PC-9 (cell line): Measurements from ENCODE around the gene MED9.

Source experiments
- EZH2 ChIP-seq: fragments of 200-600 bp; sonication (generic); IDR thresholded peaks from 2 replicates; pipeline ENCODE4 v1.8.0; 2017; ENCODE audit warnings: antibody characterized with exemption, low read depth
- TF ChIP-seq, protein P1 (sequence below): fragments of 200-600 bp; sonication (generic); conservative IDR thresholded peaks from 2 replicates; pipeline ENCODE4 v1.6.1; 2017; ENCODE audit warnings: mixed run types, antibody characterized with exemption, mild to moderate bottlenecking, moderate library complexity

- no peak for TF ChIP-seq EZH2
- TF ChIP-seq, protein P1, sequence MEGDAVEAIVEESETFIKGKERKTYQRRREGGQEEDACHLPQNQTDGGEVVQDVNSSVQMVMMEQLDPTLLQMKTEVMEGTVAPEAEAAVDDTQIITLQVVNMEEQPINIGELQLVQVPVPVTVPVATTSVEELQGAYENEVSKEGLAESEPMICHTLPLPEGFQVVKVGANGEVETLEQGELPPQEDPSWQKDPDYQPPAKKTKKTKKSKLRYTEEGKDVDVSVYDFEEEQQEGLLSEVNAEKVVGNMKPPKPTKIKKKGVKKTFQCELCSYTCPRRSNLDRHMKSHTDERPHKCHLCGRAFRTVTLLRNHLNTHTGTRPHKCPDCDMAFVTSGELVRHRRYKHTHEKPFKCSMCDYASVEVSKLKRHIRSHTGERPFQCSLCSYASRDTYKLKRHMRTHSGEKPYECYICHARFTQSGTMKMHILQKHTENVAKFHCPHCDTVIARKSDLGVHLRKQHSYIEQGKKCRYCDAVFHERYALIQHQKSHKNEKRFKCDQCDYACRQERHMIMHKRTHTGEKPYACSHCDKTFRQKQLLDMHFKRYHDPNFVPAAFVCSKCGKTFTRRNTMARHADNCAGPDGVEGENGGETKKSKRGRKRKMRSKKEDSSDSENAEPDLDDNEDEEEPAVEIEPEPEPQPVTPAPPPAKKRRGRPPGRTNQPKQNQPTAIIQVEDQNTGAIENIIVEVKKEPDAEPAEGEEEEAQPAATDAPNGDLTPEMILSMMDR = no peak
These were observed 42.3 kb upstream of the MED9 start for GRCh38 chr17:17434477-17434876.
